Peyer's patch (tissue), 4 donors: ENCODE results near the gene HCRT. TPM values are rescaled to one million over a fixed set of nuclear protein-coding genes. Genes with fewer than 3 reads are reported as not detected.
A peak's percentile ranks its signal among the peaks of the same experiment; 100 is the strongest.
"Not testable (repeated sequence)": the region's sequence is repeated elsewhere in the genome, so short reads cannot be mapped to it uniquely, and the experiment has no call there.

Source experiments
- DNase-seq, 3 donors: peaks; one replicate each; pipeline ENCODE4 v3.0.0-alpha.2; 2017 to 2019
- H3K27ac ChIP-seq, 4 donors: fragments of 200-600 bp; sonication (generic); one replicate each; pipeline ENCODE4 v1.5.1; 2016 to 2019
- H3K27me3 ChIP-seq, 2 donors: fragments of 200-600 bp; sonication (generic); one replicate each; pipeline ENCODE4 v1.5.1; 2019
- H3K36me3 ChIP-seq, 3 donors: fragments of 200-600 bp; sonication (generic); one replicate each; pipeline ENCODE4 v1.5.1; 2016 to 2019
- H3K4me1 ChIP-seq, 4 donors: fragments of 200-600 bp; sonication (generic); one replicate each; pipeline ENCODE4 v1.5.1; 2016 to 2019
- H3K4me3 ChIP-seq, 4 donors: fragments of 200-600 bp; sonication (generic); 1 replicate in 3 of 4; 2 replicates in 1 of 4; pipeline ENCODE4 v1.5.1; 2016 to 2019; ENCODE audit warnings: mild to moderate bottlenecking in 1 of 4
- H3K9me3 ChIP-seq, 4 donors: fragments of 200-600 bp; sonication (generic); one replicate each; pipeline ENCODE4 v1.5.1; 2016 to 2019; ENCODE audit warnings: mild to moderate bottlenecking in 1 of 4
- CTCF ChIP-seq, 6 experiments: fragments of 450-650 bp in 4 of 6; fragments of 200-600 bp in 2 of 6; sonication (generic) in 1 of 6; IDR thresholded peaks; one replicate each; pipeline ENCODE4 v1.5.1; 2017 to 2019; ENCODE audit warnings: antibody characterized with exemption in 6 of 6, mild to moderate bottlenecking in 3 of 6, moderate library complexity in 1 of 6
- POLR2A ChIP-seq, 2 donors: fragments of 450-650 bp; IDR thresholded peaks; one replicate each; pipeline ENCODE4 v1.5.1; 2017; ENCODE audit warnings: antibody characterized with exemption in 2 of 2, mild to moderate bottlenecking in 2 of 2, moderate library complexity in 2 of 2
- total RNA-seq, 4 donors: library from RNA; depleted of rRNA; stranded (reverse); fragments of >200 nt; gene quantifications; one replicate each; pipeline ENCODE4 v1.1.0, GENCODE V29; 2016

Gene HCRT
- total RNA-seq, 4 donors from 2014 or later: not detected

- H3K27me3 ChIP-seq: no peaks in the 10 kb centered on the region
- TF ChIP-seq CTCF (IDR thresholded peaks at IDR 0.05) (no peak), POLR2A (IDR thresholded peaks at IDR 0.05) (no peak)
- no peak overlapping the region for H3K27ac ChIP-seq
- H3K4me1 ChIP-seq: no peaks in the 10 kb centered on the region
- peaks cover 0 to 86% (median 0%) of the 10 kb centered on the region in 3 donors for H3K36me3 ChIP-seq
- H3K4me3 ChIP-seq: no peak overlapping the region
- no peak for DNase-seq
- no peaks in the 10 kb centered on the region for H3K9me3 ChIP-seq
These were observed 24.8 kb upstream of the HCRT start for GRCh38 chr17:42210046-42210445.

- H3K27me3 ChIP-seq, H3K4me1 ChIP-seq, H3K27ac ChIP-seq, H3K4me3 ChIP-seq, DNase-seq, H3K9me3 ChIP-seq: not testable (repeated sequence)
- H3K36me3 ChIP-seq: peaks cover 0 to 83% (median 0%) of the 10 kb centered on the region in 3 donors
These were observed 20.9 kb upstream of the HCRT start for GRCh38 chr17:42206153-42206612.

GRCh38 chr17:42203354-42203753 is 18.1 kb upstream of the HCRT start:
- Histone ChIP-seq H3K4me3 (no peak overlapping the region), H3K27me3 (no peaks in the 10 kb centered on the region), H3K4me1 (peaks cover 0 to 5% (median 0%) of the 10 kb centered on the region in 4 donors), H3K36me3 (peaks cover 0 to 55% (median 0%) of the 10 kb centered on the region in 3 donors), H3K9me3 (no peaks in the 10 kb centered on the region), H3K27ac (no peak overlapping the region)
- no peak for DNase-seq
- TF ChIP-seq CTCF (IDR thresholded peaks at IDR 0.05) (no peak), POLR2A (IDR thresholded peaks at IDR 0.05) (no peak)

GRCh38 chr17:42202696-42203095 is 17.4 kb upstream of the HCRT start:
- peaks cover 0 to 5% (median 0%) of the 10 kb centered on the region in 4 donors for H3K4me1 ChIP-seq
- H3K36me3 ChIP-seq: peaks cover 0 to 49% (median 0%) of the 10 kb centered on the region in 3 donors
- no peak overlapping the region for H3K4me3 ChIP-seq
- H3K27ac ChIP-seq: no peak overlapping the region
- TF ChIP-seq CTCF (IDR thresholded peaks at IDR 0.05): no peak
- no peaks in the 10 kb centered on the region for H3K27me3 ChIP-seq
- no peaks in the 10 kb centered on the region for H3K9me3 ChIP-seq
- no peak for DNase-seq

- H3K27me3 ChIP-seq: no peaks in the 10 kb centered on the region
- no peak overlapping the region for H3K4me3 ChIP-seq
- TF ChIP-seq CTCF (IDR thresholded peaks at IDR 0.05): no peak
- no peak for TF ChIP-seq POLR2A (IDR thresholded peaks at IDR 0.05)
- H3K27ac ChIP-seq: no peak overlapping the region
- no peaks in the 10 kb centered on the region for H3K9me3 ChIP-seq
- no peak for DNase-seq
- peaks cover 0 to 43% (median 0%) of the 10 kb centered on the region in 3 donors for H3K36me3 ChIP-seq
- H3K4me1 ChIP-seq: peaks cover 0 to 5% (median 0%) of the 10 kb centered on the region in 4 donors
These were observed 16.9 kb upstream of the HCRT start for GRCh38 chr17:42202159-42202558.

GRCh38 chr17:42201458-42201772 is 16.2 kb upstream of the HCRT start:
- H3K36me3 ChIP-seq: peaks cover 0 to 36% (median 0%) of the 10 kb centered on the region in 3 donors
- DNase-seq: no peak
- no peaks in the 10 kb centered on the region for H3K9me3 ChIP-seq
- H3K4me3 ChIP-seq: no peak overlapping the region
- peaks cover 0 to 5% (median 0%) of the 10 kb centered on the region in 4 donors for H3K4me1 ChIP-seq
- no peaks in the 10 kb centered on the region for H3K27me3 ChIP-seq
- TF ChIP-seq POLR2A (IDR thresholded peaks at IDR 0.05) (no peak), CTCF (IDR thresholded peaks at IDR 0.05) (no peak)
- H3K27ac ChIP-seq: peak overlapping the region in 1 of 4 donors; percentile 26
